NCI-H2171 (cell line): ENCODE data around the gene PTX4.

Experiments
- DNase-seq: peaks from one replicate; lab custom pipeline; 2025; lab: John Stamatoyannopoulos, UW

The PTX4 gene

GRCh38 chr16:1500465-1501150 lies 11.9 kb upstream of the PTX4 start:
- DNase-seq: no peak

GRCh38 chr16:1499756-1500464 lies 11.2 kb upstream of the PTX4 start:
- DNase-seq: no peak

- no peak for DNase-seq
These were observed 10.3 kb upstream of the PTX4 start for GRCh38 chr16:1498899-1499676.

- DNase-seq: no peak
These were observed 8.4 kb upstream of the PTX4 start for GRCh38 chr16:1497014-1497598.

GRCh38 chr16:1496464-1496863 lies 7.7 kb upstream of the PTX4 start:
- no peak for DNase-seq

- no peak for DNase-seq
These were observed 7.1 kb upstream of the PTX4 start for GRCh38 chr16:1495889-1496262.

GRCh38 chr16:1495211-1495888 lies 6.6 kb upstream of the PTX4 start:
- DNase-seq: no peak

- no peak for DNase-seq
These were observed 6.0 kb upstream of the PTX4 start for GRCh38 chr16:1494711-1495110.

- DNase-seq: no peak
These were observed 5.4 kb upstream of the PTX4 start for GRCh38 chr16:1494129-1494640.

- no peak for DNase-seq
These were observed 5.0 kb upstream of the PTX4 start for GRCh38 chr16:1493746-1494094.

GRCh38 chr16:1492923-1493745 lies 4.4 kb upstream of the PTX4 start, which contains the start of gene TELO2:
TSS of gene TELO2 (plus strand) at chr16:1493360. CDS start at chr16:1494282, 922 bp downstream.
- peak; percentile 76 for DNase-seq

GRCh38 chr16:1492082-1492922 lies 3.6 kb upstream of the PTX4 start:
- DNase-seq: no peak

GRCh38 chr16:1491327-1491726 lies 2.6 kb upstream of the PTX4 start:
- DNase-seq: no peak

GRCh38 chr16:1489077-1489476 lies 333 bp upstream of the PTX4 start:
- DNase-seq: no peak

- no peak for DNase-seq
These were observed 616 bp downstream of the PTX4 start for GRCh38 chr16:1488054-1488601.

- no peak for DNase-seq
These were observed 1.2 kb downstream of the PTX4 start for GRCh38 chr16:1487395-1488053.

- no peak for DNase-seq
These were observed 2.0 kb downstream of the PTX4 start for GRCh38 chr16:1486551-1487390.

- no peak for DNase-seq
These were observed 2.8 kb downstream of the PTX4 start for GRCh38 chr16:1485847-1486496.
